Astrocyte (in vitro differentiated cells and primary cell): ENCODE results near the gene GBGT1.

Experiments used
- CTCF ChIP-seq: IDR thresholded peaks from 2 replicates; pipeline ENCODE4 v1.5.1; 2011; ENCODE audit warnings: low read depth, mild to moderate bottlenecking, inconsistent platforms, low read length, moderate library complexity; ENCODE audit not compliant: insufficient read depth
- EZH2 ChIP-seq: IDR thresholded peaks from 2 replicates; pipeline ENCODE4 v1.6.1; 2012; ENCODE audit warnings: mild to moderate bottlenecking, low read length, inconsistent platforms; ENCODE audit not compliant: insufficient read depth

GRCh38 chr9:133142684-133143622 lies 20.8 kb downstream of the GBGT1 start:
- TF ChIP-seq EZH2 (no peak), CTCF (no peak)
